NCI-H510A (cell line): ENCODE results near the gene PCDHGA6.
"Not testable (repeated sequence)": the region's sequence is repeated elsewhere in the genome, so short reads cannot be mapped to it uniquely, and the experiment has no call there.

ENCODE experiments used
- DNase-seq: peaks from one replicate; lab custom pipeline; 2025; lab: John Stamatoyannopoulos, UW

The PCDHGA6 gene

DNA sequence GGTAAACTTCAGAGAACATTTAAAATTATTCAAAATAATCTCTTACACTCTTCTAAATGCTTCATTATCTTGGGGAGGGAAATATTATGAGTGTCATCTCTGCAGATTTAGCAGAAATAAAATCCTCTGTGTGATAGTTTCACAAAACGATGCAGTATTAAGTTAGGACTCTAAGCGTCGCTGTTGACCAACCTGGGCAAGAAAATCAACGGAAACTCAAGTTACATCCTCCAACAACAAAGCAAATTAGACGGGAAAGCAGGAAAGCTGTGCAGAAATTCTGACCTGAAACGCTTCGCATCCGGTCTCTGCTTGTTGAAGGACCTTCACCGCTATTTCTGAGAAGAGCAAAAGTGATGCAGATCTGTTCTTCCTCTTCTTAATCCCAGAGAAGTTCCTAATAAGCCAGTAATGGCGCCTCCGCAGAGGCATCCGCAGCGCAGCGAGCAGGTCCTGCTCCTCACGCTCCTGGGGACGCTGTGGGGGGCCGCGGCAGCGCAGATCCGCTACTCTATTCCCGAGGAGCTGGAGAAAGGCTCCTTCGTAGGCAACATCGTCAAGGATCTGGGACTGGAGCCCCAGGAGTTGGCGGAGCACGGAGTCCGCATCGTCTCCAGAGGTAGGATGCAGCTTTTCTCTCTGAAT is at the start of gene PCDHGA6:
Gene PCDHGA6, plus strand, starts transcription at position 219 of the 645 bp plus-strand sequence. Its CDS starts 193 bp downstream, at position 412.
- DNase-seq = no peak

DNA sequence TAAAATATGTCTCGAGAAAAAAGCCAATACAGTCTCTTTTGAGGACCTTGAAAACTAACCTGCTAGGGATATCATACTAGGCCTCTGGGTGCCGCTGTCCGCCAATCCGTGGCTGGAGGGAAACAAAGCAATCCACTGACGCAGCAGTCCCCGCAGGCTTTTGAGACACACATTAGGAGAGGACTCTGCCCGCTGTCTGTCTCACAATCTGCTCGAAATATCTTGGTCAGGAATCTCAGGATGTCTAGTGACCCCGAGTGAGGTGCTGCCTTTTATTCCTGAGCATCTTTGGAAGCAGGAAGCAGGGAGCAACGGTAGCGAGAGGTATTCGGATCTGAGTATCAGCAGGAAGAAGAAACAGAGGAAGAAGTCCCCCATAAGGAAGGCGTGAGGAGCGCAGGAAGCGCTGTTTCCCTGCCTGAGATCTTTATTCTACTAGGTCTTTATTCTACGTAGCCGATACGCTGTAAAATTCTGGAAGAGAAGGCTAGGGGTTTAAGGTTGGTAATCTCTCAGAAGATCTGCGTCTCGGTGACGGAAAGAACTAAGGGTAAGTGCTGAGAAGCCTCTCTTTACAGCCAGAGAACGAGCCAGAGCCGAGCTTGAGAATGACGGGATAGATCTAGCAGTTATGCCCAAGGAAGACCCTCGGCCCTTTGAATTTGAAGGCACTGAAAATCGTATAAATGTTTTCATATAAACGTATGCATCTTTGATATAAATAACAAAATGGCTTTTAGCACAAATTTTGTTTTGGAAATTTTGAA is 47.4 kb upstream of the PCDHGA6 start:
- DNase-seq = no peak

DNA sequence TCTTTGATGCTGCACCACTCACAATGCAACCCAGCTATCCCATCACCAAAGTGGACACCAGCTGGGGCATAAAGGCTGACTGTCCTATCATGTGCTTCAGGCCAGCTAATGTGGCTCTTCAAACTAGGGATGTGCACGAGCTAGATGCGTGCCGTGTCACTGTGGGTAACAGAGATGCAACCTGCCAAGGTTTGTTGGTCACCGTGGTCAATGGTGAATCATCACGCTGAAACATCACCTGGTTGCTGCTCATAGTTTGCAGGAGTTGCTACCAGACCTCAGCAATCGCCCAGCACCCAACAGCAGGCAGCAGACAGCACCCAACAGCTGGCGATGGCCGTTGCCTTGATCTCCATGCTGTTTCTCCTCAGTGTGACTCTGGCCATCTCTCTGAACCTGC is 45.5 kb upstream of the PCDHGA6 start:
- DNase-seq = no peak

DNA sequence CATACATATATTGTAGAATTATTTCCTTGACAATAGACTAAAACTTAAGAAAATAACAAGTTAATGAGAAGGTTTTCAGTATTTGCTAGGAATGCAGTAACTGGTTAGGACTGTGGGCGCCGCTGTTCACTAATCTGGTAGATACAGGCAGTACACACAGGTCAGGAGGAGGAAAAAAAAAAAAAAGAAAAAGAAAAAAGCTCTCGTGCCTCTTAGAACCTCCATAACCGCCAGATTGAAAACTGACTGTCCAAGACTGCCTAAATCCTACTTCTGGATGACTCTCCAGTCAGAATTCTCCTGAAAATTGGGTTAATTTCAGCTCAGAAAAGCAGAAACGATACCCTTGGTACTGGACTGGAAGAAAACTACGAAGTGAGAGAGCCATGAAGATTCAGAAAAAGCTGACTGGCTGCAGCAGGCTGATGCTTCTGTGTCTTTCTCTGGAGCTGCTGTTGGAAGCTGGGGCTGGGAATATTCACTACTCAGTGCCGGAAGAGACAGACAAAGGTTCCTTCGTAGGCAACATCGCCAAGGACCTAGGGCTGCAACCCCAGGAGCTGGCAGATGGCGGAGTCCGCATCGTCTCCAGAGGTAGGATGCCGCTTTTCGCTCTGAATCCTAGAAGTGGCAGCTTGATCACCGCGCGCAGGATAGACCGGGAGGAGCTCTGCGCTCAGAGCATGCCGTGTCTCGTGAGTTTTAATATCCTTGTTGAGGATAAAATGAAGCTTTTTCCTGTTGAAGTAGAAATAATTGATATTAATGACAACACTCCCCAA is 43.2 kb upstream of the PCDHGA6 start, which contains the start of gene PCDHGA1:
Gene PCDHGA1, plus strand, starts transcription at position 216 of the 782 bp plus-strand sequence.
- no peak for DNase-seq

DNA sequence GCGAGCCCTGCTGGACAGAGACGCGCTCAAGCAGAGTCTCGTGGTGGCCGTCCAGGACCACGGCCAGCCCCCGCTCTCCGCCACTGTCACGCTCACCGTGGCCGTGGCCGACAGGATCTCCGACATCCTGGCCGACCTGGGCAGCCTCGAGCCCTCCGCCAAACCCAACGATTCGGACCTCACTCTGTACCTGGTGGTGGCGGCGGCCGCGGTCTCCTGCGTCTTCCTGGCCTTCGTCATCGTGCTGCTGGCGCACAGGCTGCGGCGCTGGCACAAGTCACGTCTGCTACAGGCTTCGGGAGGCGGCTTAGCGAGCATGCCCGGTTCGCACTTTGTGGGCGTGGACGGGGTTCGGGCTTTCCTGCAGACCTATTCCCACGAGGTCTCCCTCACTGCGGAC is 41.1 kb upstream of the PCDHGA6 start:
- not testable (repeated sequence) for DNase-seq

DNA sequence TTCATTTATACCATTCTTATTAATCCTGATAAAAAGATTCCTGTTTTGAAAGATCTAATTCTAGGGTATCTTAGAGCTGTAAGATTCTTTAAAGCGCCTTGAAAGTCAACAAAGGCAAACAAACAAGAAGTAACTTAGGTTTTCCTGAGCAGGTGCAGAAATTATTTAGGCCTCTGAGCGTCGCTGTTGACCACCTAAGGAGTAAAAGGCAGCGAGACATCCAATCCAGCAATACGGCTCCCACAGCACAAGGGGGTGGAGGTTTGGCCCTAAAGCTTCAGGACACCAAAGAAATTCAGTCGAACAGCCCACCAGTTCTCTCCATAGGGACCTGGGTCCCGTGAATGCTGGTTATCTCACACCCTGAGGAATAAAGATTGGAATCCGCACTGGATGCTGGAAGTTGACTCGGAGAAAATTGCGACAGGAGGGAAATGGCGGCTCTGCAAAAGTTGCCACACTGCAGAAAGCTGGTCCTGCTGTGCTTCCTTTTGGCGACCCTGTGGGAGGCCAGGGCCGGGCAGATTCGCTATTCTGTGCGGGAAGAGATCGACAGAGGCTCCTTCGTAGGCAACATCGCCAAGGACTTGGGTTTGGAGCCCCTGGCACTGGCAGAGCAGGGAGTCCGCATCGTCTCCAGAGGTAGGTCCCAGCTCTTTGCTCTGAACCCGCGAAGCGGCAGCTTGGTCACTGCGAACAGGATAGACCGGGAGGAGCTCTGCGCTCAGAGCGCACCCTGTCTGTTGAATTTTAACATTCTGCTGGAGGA is 35.0 kb upstream of the PCDHGA6 start, which contains the start of gene PCDHGA2:
Gene PCDHGA2, plus strand, starts transcription at position 223 of the 769 bp plus-strand sequence.
- DNase-seq = no peak

DNA sequence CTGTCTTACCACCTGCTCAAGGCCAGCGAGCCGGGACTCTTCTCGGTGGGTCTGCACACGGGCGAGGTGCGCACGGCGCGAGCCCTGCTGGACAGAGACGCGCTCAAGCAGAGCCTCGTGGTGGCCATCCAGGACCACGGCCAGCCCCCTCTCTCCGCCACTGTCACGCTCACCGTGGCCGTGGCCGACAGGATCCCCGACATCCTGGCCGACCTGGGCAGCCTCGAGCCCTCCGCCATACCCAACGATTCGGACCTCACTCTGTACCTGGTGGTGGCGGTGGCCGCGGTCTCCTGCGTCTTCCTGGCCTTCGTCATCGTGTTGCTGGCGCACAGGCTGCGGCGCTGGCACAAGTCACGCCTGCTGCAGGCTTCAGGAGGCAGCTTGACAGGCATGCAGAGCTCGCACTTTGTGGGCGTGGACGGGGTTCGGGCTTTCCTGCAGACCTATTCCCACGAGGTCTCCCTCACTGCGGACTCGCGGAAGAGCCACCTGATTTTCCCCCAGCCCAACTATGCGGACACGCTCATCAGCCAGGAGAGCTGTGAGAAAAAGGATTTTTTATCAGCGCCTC is 32.8 kb upstream of the PCDHGA6 start:
- not testable (repeated sequence) for DNase-seq

DNA sequence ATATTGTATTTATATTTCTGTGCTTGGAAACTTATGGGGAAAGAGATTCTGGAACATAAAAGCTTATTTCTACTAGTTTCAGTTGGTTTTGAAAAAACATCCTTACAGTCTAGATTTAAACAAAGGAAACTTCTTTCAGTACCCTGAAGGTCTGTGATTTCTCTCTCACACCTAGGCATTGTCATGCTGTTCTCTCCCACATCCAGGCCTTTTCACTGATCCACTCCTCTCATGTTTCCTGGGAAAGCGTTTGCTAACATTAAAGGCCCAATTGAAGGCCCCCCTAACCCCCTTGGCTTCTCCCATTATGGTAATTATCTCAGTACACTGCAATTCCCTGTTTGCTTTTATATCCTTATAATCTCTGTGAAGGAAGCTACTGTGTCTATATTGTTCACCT is 30.9 kb upstream of the PCDHGA6 start:
- DNase-seq = no peak

DNA sequence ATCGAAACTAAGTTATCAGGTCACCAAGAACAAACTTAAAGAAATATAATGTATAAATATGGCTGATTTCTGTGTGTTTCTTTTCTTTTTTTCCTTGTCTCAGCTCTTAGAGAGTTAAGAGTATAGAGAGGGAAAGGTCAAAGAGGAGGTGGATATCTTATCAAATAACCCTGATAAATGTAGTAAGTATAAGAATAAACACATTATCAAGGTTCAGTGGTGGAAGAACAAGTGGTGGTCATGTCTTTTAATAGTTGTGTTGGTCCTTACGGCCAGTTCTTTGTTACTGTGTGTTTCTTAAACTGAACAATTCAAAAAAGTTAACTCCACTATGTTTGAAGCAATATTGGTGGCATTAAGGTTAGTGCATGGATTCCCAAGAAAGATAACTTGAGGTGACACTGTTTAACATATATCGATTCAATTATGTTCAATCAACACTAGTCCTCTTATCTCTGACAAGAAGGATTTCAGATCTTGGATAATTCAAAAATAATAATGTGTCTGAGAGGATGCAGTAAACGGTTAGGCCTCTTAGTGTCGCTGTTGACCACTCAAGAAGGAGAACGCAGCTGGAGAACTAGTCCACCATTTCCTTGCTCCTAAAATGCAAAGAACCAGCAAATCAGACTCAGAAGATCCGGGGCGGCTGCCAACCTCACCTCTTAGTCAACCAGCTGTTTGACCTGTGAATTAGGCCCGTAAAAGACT is 30.3 kb upstream of the PCDHGA6 start, which contains the start of gene PCDHGA3:
Gene PCDHGA3, plus strand, starts transcription at position 588 of the 711 bp plus-strand sequence. CDS start 205 bp downstream, outside the sequence.
- DNase-seq = no peak

DNA sequence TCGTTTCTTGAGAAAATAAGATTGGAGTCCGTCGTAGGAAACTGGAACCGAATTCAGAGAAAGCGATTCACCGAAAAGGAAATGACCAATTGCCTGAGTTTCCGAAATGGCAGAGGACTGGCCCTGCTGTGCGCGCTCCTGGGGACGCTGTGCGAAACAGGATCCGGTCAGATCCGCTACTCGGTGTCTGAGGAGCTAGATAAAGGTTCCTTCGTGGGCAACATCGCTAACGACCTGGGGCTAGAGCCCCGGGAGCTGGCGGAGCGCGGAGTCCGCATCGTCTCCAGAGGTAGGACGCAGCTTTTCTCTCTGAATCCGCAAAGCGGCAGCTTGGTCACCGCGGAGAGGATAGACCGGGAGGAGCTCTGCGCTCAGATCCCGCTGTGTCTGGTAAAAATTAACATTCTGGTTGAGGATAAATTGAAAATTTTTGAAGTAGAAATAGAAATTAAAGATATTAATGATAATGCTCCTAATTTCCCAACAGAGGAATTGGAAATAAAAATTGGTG is 29.7 kb upstream of the PCDHGA6 start:
- DNase-seq = no peak

DNA sequence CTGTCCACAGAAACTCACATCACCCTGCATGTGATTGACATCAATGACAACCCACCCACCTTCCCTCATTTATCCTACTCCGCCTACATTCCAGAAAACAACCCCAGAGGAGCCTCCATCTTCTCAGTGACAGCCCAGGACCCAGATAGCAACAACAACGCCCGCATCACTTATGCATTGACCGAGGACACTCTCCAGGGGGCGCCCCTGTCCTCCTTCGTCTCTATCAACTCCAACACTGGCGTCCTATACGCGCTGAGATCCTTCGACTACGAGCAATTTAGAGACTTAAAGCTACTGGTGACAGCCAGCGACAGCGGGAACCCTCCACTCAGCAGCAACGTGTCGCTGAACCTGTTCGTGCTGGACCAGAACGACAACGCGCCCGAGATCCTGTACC is 28.4 kb upstream of the PCDHGA6 start:
- no peak for DNase-seq

DNA sequence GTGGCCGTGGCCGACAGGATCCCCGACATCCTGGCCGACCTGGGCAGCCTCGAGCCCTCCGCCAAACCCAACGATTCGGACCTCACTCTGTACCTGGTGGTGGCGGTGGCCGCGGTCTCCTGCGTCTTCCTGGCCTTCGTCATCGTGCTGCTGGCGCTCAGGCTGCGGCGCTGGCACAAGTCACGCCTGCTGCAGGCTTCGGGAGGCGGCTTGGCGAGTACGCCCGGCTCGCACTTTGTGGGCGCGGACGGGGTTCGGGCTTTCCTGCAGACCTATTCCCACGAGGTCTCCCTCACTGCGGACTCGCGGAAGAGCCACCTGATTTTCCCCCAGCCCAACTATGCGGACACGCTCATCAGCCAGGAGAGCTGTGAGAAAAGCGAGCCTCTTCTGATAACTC is 27.7 kb upstream of the PCDHGA6 start:
- not testable (repeated sequence) for DNase-seq

DNA sequence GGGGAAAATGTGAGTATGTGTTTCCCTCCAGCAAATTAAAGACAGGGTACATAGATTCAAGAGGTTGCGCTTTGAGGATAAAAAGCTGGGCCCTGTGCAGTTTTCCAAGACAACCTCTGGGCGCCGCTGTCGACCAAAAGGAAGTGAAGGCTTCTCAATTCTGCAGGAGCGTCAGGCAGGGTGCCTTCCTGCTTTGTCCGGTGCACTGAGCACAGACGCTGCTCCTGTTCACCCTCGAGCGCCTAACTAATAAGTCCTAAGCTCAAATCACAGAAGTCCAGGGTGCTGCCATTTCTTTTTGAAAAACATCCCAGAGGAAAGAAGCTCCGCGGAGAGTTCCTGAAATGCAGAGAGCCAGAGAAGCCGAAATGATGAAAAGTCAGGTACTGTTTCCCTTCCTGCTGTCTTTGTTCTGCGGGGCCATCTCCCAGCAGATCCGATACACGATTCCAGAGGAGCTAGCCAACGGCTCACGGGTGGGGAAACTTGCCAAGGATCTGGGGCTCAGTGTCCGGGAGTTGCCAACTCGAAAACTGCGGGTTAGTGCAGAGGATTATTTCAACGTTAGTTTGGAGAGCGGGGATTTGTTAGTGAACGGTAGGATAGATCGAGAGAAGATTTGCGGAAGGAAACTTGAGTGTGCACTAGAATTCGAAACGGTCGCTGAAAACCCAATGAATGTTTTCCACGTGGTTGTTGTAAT is 23.6 kb upstream of the PCDHGA6 start, which contains the start of gene PCDHGB1:
Gene PCDHGB1, plus strand, starts transcription at position 183 of the 703 bp plus-strand sequence. Its CDS starts 162 bp downstream, at position 345.
- DNase-seq = no peak

DNA sequence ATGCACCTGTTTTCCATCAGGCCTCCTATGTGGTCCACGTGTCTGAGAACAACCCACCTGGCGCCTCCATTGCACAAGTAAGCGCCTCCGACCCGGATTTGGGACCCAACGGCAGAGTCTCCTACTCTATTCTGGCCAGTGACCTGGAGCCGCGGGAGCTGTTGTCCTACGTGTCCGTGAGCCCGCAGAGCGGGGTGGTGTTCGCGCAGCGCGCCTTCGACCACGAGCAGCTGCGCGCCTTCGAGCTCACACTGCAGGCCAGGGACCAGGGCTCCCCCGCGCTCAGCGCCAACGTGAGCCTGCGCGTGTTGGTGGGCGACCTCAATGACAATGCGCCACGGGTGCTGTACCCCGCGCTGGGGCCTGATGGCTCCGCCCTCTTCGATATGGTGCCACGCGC is 22.1 kb upstream of the PCDHGA6 start:
- DNase-seq = no peak

DNA sequence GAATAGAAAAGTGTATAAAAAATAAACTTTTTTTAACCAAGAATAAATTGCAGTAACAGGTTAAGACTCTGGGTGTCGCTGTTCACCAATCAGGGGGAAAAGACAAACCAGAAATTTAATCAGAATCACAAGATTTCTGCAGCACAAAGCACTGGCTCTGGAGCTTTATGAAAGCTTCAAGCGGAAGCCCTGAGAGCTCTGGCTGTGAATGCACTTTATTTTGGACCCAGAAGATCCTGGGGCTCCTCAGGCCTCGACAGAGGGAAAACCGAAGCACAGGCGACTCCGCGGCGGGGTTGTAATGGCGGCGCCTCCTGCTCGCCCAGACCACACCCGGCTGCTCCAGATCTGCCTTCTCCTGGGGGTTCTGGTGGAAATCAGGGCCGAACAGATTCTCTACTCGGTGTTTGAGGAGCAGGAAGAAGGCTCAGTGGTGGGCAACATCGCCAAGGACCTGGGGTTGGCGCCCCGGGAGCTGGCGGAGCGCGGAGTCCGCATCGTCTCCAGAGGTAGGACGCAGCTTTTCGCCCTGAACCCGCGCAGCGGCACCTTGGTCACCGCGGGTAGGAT is 18.7 kb upstream of the PCDHGA6 start, which contains the start of gene PCDHGA4:
Gene PCDHGA4, plus strand, starts transcription at position 122 of the 570 bp plus-strand sequence. Its CDS starts 87 bp downstream, at position 209.
- no peak for DNase-seq

DNA sequence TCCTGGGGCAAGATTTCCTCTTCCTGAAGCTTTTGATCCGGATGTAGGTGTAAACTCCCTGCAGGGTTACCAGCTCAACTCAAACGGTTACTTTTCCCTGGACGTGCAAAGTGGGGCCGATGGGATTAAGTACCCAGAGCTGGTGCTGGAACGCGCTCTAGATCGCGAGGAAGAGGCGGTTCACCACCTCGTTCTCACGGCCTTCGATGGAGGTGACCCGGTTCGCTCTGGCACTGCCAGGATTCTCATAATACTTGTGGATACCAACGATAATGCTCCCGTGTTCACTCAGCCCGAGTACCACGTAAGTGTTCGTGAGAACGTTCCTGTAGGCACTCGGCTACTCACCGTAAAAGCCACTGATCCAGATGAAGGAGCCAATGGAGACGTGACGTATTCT is 18.1 kb upstream of the PCDHGA6 start:
- DNase-seq = no peak

DNA sequence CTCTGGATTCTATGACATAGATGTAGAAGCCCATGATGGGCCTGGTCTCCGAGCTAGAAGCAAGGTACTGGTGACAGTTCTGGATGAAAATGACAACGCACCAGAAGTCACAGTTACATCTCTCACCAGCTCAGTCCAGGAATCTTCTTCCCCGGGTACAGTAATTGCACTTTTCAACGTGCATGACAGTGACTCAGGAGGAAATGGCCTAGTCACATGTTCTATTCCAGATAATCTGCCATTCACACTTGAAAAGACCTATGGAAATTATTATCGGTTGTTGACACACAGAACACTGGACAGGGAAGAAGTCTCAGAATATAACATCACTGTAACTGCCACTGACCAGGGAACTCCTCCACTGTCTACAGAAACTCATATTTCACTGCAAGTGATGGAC is 17.6 kb upstream of the PCDHGA6 start:
- no peak for DNase-seq

DNA sequence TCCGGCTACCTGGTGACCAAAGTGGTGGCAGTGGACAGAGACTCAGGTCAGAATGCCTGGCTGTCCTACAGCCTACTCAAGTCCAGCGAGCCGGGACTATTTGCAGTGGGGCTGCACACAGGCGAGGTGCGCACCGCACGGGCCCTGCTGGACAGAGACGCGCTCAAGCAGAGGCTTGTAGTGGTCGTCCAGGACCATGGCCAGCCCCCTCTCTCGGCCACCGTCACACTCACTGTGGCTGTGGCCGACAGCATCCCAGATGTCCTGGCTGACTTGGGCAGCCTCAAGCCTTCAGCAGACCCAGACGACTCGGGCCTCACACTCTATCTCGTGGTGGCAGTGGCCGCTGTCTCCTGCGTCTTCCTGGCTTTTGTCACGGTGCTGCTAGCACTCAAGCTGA is 16.7 kb upstream of the PCDHGA6 start:
- no peak for DNase-seq

DNA sequence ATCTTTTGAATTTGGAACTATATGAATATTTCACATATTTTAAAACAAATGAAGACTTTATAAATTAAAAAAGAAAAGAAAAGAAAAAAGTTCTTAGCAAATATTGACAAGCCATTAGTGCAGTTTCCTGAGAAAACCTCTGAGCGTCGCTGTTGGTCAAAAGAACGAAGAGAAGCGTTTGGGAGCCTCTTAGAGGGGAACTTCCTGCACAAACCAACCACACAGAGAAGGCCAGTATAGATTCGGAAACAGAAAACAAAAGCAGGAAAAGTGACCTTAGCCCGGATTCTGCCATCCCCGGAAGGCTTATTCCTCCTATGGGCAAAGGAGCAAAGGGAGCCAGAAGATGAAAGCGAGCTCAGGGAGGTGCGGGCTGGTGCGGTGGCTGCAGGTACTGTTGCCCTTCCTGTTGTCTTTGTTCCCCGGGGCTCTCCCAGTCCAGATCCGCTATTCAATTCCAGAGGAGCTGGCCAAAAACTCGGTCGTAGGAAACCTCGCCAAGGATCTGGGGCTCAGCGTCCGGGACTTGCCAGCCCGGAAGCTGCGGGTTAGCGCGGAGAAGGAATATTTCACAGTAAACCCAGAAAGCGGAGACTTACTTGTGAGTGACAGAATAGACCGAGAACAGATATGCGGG is 13.8 kb upstream of the PCDHGA6 start, which contains the start of gene PCDHGB2:
Gene PCDHGB2, plus strand, starts transcription at position 205 of the 637 bp plus-strand sequence. Its CDS starts 142 bp downstream, at position 347.
- no peak for DNase-seq
